ENCODE results near the gene TPPP2.
"Not testable (repeated sequence)": the region's sequence is repeated elsewhere in the genome, so short reads cannot be mapped to it uniquely, and the experiment has no call there.

TPPP2 gene

DNA sequence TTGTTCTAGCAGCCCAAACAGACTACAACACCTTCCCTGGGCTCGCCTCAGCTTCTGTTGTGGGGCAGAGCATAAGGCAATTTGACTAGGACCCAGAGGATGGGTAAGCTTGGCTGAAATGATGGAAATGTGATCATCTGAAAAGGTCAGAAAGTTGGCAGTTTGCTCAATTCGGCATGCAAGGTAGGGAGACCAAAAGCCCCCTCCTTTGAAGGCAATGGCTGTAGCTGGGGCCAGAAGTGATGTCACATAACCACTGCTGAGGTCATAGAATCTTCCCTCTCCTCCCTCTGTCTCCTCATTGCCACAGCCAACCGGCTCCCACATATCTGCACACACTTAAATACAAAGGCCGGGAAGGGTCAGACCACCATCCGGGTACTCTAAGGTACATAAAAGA lies at the start of gene TPPP2:
TSS of gene TPPP2 (plus strand) at position 301 of the 400 bp plus-strand sequence. CDS start 365 bp downstream, outside the sequence.
- DNase-seq = no peak
- in situ Hi-C loops (cut with HindIII; ENCODE audit: low pct_ligation_motif_present, low pct_unique_long_range_greater_than_20kb, low sequenced_read_pairs) = no loop called here

DNA sequence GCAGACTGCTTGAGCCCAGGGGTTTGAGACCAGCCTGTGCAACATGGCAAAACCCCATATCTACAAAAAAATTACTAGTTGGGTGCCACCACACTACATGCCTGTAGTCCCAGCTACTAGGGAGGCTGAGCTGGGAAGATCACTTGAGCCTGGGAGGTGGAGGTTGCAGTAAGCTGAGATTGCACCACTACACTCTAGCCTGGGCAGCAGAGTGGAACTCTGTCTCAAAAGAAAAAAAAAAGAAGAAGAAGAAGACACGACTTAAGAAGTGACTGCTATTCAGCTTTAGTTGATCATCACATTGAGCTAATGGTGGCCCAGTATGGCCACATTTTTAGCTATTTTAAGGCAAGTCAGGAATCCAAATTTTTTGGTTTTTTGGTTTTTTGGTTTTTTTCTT lies 49.1 kb upstream of the TPPP2 start:
- no peak for DNase-seq
- in situ Hi-C loops (cut with HindIII; ENCODE audit: low pct_ligation_motif_present, low pct_unique_long_range_greater_than_20kb, low sequenced_read_pairs) = no loop called here

DNA sequence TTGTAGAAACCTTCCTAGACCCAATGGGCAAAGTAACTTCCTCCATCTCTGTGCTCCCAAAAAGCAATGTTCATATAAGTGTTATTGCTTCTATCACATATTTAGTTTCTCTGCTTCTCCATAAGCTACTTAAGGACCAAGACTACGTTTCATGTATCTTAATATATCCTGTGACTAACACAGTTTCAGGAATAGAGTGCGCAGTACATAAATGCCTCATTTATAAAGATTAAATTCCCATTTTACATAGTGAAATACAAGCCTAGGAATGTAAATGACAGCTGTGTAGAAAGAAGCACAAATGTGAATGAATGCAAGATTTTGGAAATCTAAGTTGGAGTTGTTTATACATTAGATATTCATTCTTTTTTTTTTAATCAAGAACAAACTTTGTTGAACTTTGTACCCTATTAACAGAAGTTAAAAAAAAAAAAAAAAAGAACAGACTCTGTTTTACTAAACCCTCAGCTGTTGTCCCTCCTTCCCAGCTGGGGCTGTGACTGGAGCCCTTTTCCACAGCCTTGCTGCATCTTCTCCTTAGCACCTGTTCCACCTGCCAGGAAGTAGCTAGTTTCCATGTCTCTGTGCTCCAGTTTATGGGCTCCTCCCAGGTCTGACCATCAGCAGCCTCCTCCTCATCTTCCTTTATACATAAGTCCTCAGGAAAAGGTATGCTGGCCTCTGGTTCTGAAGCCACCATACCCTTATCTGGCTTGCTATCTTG lies 47.2 kb upstream of the TPPP2 start:
- in situ Hi-C loops (cut with HindIII; ENCODE audit: low pct_ligation_motif_present, low pct_unique_long_range_greater_than_20kb, low sequenced_read_pairs) = no loop called here
- DNase-seq = no peak

GRCh38 chr14:20985650-20986049 lies 44.4 kb upstream of the TPPP2 start:
- in situ Hi-C loops (cut with HindIII; ENCODE audit: low pct_ligation_motif_present, low pct_unique_long_range_greater_than_20kb, low sequenced_read_pairs) = not testable (repeated sequence)

GRCh38 chr14:20986811-20987210 lies 43.2 kb upstream of the TPPP2 start:
- in situ Hi-C loops (cut with HindIII; ENCODE audit: low pct_ligation_motif_present, low pct_unique_long_range_greater_than_20kb, low sequenced_read_pairs) = no loop called here
- DNase-seq = peak; percentile 80

More at GRCh38 chr14:20985650-20986049, 44.4 kb upstream of the TPPP2 start:
- not testable (repeated sequence) for DNase-seq

GRCh38 chr14:20988717-20989470 lies 41.1 kb upstream of the TPPP2 start:
- in situ Hi-C loops (cut with HindIII; ENCODE audit: low pct_ligation_motif_present, low pct_unique_long_range_greater_than_20kb, low sequenced_read_pairs) = no loop called here
- no peak for DNase-seq

DNA sequence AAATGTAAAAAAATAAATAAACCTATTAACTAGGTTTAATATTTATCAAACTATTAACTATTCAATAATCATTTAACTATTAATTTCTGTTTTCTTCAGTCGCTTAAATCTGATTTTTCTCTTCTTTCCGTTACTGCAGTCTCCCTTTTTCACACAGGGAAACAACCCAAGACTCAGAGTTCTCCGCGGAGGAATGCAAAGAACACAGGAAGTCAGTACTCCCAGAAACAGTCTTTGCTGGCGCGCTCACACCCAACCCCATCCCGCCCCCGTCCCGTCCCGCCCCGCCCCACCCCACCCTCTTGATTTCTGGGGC lies 40.6 kb upstream of the TPPP2 start:
- in situ Hi-C loops (cut with HindIII; ENCODE audit: low pct_ligation_motif_present, low pct_unique_long_range_greater_than_20kb, low sequenced_read_pairs) = no loop called here
- no peak for DNase-seq

- DNase-seq = peak; percentile 97
- in situ Hi-C loops (cut with HindIII; ENCODE audit: low pct_ligation_motif_present, low pct_unique_long_range_greater_than_20kb, low sequenced_read_pairs) = no loop called here
Measured at GRCh38 chr14:20989787-20990600, 40.0 kb upstream of the TPPP2 start, which contains the start of gene METTL17. Gene METTL17 (plus strand): TSS chr14:20989980. CDS start chr14:20990003, 23 bp downstream.

DNA sequence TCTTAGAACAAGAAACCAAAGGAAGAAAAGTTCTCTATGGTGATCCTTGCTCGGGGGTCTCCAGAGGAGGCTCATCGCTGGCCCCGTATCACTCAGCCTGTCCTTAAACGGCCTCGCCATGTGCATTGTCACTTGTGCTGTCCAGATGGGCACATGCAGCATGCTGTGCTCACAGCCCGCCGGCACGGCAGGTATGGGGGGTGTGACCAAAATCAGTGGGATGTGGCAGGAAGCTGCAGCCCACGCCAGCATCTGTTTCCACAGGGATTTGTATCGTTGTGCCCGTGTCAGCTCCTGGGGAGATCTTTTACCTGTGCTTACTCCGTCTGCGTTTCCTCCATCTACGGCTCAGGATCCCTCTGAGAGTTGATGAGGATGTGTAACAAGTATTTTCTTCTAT lies 33.5 kb upstream of the TPPP2 start:
- DNase-seq = no peak
- in situ Hi-C loops (cut with HindIII; ENCODE audit: low pct_ligation_motif_present, low pct_unique_long_range_greater_than_20kb, low sequenced_read_pairs) = no loop called here

- in situ Hi-C loops (cut with HindIII; ENCODE audit: low pct_ligation_motif_present, low pct_unique_long_range_greater_than_20kb, low sequenced_read_pairs) = no loop called here
Measured at GRCh38 chr14:20997115-20997514, 32.9 kb upstream of the TPPP2 start.

GRCh38 chr14:20997564-20997963 lies 32.5 kb upstream of the TPPP2 start:
- in situ Hi-C loops (cut with HindIII; ENCODE audit: low pct_ligation_motif_present, low pct_unique_long_range_greater_than_20kb, low sequenced_read_pairs) = no loop called here

More at GRCh38 chr14:20997115-20997514, 32.9 kb upstream of the TPPP2 start:
- DNase-seq = no peak

DNA sequence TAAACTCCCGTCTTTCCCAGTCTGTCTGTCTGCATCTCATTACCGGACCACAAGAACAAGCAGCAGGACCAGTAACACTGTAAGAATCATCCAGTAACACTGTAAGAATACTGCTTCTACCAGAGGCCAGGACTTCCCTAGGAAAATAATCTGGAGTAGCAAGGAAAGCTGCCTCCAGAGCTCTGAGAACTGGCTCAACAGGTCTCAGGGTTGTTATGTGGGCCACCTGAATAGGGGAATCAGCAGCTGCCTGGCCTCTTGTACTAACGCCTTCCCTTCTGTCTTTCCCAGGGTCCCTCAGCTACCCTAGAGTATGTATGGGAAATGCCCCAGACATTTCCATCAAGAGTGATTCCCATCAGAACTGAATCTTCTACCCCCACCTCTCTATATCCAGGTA lies 31.9 kb upstream of the TPPP2 start:
- DNase-seq = no peak
- in situ Hi-C loops (cut with HindIII; ENCODE audit: low pct_ligation_motif_present, low pct_unique_long_range_greater_than_20kb, low sequenced_read_pairs) = no loop called here

More at GRCh38 chr14:20997564-20997963, 32.5 kb upstream of the TPPP2 start:
- DNase-seq = no peak

- peak; percentile 69 for DNase-seq
- in situ Hi-C loops (cut with HindIII; ENCODE audit: low pct_ligation_motif_present, low pct_unique_long_range_greater_than_20kb, low sequenced_read_pairs) = no loop called here
Measured at GRCh38 chr14:20998674-20999366, 31.2 kb upstream of the TPPP2 start, which contains the start of gene SLC39A2. Gene SLC39A2 (plus strand): TSS chr14:20999293. CDS start chr14:20999447, 154 bp downstream.

DNA sequence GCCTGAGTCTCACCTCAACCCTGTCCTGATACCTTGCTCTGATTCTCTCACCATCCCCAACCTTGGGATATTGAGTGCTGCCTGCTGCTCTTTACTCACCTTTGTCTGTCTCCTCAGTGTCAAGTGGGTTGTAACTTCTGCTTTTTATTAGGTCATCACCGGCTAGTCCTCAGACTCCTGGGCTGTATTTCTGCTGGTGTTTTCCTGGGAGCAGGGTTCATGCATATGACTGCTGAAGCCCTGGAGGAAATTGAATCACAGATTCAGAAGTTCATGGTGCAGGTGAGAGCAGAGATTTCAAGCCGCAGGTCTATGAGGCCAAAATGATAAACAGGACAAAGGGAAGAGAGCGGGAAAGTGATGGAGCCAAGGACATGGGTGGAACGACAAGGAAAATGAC lies 30.4 kb upstream of the TPPP2 start:
- DNase-seq = no peak
- in situ Hi-C loops (cut with HindIII; ENCODE audit: low pct_ligation_motif_present, low pct_unique_long_range_greater_than_20kb, low sequenced_read_pairs) = no loop called here

GRCh38 chr14:21001218-21001617 lies 28.8 kb upstream of the TPPP2 start:
- in situ Hi-C loops (cut with HindIII; ENCODE audit: low pct_ligation_motif_present, low pct_unique_long_range_greater_than_20kb, low sequenced_read_pairs) = no loop called here
- no peak for DNase-seq

- DNase-seq = no peak
- in situ Hi-C loops (cut with HindIII; ENCODE audit: low pct_ligation_motif_present, low pct_unique_long_range_greater_than_20kb, low sequenced_read_pairs) = no loop called here
Measured at GRCh38 chr14:21003788-21004346, 26.1 kb upstream of the TPPP2 start.

GRCh38 chr14:21009721-21010120 lies 20.3 kb upstream of the TPPP2 start:
- in situ Hi-C loops (cut with HindIII; ENCODE audit: low pct_ligation_motif_present, low pct_unique_long_range_greater_than_20kb, low sequenced_read_pairs) = not testable (repeated sequence)

GRCh38 chr14:21011136-21011535 lies 18.9 kb upstream of the TPPP2 start:
- DNase-seq = no peak
- in situ Hi-C loops (cut with HindIII; ENCODE audit: low pct_ligation_motif_present, low pct_unique_long_range_greater_than_20kb, low sequenced_read_pairs) = no loop called here

More at GRCh38 chr14:21009721-21010120, 20.3 kb upstream of the TPPP2 start:
- DNase-seq = not testable (repeated sequence)

Data from ACHN (cell line).